ENCODE data around the gene TMEM41B.
A peak's percentile ranks its signal among the peaks of the same experiment; 100 is the strongest.
"Not testable (repeated sequence)": the region's sequence is repeated elsewhere in the genome, so short reads cannot be mapped to it uniquely, and the experiment has no call there.

The TMEM41B gene

DNA sequence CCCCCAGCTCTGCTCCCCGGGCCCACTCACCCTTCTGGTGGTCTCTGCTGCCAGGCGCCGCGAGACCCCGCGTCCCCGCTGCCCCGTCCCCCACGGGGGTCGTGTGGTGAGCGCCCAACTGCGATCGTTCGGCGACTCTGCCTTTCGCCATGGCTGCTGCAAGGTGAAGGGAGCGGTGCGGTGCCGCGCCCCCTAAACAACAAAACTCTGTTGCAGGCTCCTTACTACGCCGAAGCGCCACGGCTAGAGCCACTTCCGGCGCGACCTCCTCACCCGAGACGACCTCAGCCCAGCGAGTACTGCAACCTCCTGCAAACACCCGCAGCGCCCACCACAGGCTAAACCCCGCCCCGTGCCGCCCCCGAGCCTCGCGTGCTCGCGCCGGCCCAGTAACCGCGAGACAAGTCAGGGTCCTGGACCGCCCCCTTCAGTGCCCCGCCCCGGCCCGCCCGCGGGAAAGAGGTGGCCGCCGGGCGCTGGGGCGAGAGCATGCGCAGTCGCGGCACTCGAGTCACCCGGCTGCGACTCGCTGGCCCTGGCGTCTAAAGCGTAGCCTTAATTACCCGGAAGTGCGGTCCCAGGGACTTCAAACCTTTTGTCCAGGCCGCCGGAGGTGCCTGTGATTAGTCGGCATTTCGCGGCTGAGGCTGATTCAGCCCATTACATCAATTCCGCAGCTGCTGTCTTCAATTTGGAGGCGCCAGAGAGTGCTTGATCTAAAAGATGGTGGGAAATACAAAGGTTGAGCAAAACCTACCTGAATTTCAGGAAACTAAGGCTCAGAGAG lies at the start of gene TMEM41B:
TMEM41B (minus strand) TSS at position 303 of the 787 bp plus-strand sequence; CDS start at position 151, 152 bp downstream.
- DNase-seq = peak; percentile 99

GRCh38 chr11:9362393-9362863 lies 48.0 kb upstream of the TMEM41B start:
- DNase-seq = peak; percentile 12

DNA sequence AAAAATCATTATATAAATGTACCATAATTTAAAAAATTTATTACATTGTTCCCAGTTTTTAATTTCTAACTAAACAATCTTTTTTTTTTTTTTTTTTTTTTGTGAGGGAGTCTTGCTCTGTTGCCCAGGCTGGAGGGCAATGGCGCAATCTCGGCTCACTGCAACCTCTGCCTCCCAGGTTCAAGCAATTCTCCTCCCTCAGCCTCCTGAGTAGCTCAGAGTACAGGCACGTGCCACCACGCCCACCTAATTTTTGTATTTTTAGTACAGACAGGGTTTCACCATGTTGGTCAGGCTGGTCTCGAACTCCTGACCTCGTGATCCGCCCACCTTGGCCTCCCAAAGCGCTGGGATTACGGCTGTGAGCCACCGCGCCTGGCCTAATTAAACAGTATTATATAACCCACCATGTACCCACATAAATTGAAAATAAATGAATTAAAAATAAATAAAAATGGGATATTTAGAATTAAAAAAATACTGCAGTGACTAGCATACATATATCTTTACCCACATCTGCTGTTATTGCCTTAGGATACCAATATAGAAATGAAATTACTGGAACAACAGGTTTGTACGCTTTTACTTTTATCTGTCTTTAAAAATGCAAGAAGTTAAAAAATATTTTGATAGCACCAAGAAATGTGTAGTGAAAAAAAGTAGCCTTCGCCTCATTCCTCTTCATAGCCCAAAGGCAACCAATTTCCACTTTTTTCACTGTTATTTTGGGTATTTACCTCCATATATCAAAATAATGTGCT lies 46.6 kb upstream of the TMEM41B start:
- DNase-seq = not testable (repeated sequence)

DNA sequence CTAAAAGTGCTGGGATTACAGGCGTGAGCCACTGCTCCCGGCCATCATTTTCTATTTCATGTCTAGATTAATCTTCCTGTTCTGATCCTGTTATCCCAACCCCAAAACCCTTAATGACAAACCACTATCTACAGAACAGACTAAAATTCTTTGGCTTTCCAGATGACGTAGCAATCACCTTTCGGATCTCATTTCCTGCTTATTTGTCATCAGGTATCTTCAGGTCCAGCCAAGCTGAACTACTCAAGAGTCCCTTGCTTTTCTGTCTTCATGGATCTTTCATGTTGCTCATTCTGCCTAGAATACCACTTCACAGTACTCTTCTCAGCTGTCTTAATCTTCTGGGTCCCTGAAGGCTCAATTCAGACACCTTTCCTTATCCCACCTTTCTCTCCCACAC lies 42.6 kb upstream of the TMEM41B start:
- DNase-seq = no peak

- no peak for DNase-seq
These were observed 37.0 kb upstream of the TMEM41B start for GRCh38 chr11:9351321-9351881.

GRCh38 chr11:9347779-9348178 lies 33.4 kb upstream of the TMEM41B start:
- not testable (repeated sequence) for DNase-seq

GRCh38 chr11:9347100-9347499 lies 32.7 kb upstream of the TMEM41B start:
- DNase-seq = peak; percentile 20

DNA sequence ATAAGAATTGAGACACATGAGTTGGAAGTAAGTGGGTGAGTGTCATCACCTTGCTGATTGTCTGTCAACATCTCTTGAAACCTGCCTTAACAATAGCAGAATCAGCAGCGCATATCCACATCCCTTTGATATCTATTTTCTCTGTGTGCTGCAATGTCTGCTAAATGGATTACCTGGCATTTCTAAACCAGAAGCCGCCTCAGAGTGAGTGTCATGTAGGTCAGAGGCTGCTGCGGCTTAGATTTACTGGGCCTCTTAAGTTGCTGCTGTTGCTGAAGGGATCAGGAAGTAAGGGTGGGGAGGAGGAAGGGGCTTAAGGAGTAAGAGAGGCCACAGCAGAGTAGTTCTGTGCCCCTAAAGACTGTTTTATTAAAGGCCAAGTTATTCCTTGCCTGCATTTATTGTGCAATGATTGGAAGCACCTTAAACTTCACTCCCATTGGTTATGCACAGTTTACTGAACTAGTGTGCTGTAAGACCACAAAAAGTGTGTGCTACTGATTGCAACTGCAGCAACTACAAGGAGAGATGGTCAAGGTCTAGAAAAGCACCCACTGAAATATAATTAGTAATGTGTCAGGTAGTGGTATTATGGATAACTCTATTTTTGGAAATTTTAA lies 29.8 kb upstream of the TMEM41B start:
- no peak for DNase-seq

GRCh38 chr11:9341638-9342178 lies 27.3 kb upstream of the TMEM41B start:
- DNase-seq = no peak

- DNase-seq = no peak
These were observed 18.3 kb upstream of the TMEM41B start for GRCh38 chr11:9332655-9333054.

GRCh38 chr11:9330387-9331384 lies 16.3 kb upstream of the TMEM41B start:
- DNase-seq = no peak

- DNase-seq = peak; percentile 8
These were observed 5.7 kb upstream of the TMEM41B start for GRCh38 chr11:9320047-9320446.

DNA sequence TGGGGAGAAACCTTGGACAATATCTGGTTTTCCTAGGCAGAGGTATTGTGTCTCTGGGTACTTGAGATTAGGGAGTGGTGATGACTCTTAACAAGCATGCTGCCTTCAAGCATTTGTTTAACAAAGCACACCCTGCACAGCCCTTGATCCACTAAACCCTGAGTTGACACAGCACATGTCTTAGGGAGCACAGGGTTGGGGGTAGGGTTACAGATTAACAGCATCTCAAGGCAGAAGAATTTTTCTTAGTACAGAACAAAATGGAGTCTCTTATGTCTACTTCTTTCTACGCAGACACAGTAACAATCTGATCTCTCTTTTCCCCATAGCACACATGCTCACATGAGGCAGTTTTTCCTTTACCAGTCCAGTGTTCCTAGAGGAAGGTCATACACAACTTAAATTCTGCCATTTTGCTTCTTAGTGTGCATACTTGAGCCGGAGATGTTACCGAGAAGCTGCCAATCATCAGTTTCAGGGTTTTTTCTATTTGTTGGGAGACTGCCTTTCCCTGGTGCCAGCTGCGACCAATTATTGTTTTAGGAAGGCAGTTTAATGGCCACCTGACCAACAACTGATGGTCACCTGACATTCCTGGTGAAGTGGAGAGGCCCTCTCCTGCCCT lies 5.1 kb upstream of the TMEM41B start:
- not testable (repeated sequence) for DNase-seq

DNA sequence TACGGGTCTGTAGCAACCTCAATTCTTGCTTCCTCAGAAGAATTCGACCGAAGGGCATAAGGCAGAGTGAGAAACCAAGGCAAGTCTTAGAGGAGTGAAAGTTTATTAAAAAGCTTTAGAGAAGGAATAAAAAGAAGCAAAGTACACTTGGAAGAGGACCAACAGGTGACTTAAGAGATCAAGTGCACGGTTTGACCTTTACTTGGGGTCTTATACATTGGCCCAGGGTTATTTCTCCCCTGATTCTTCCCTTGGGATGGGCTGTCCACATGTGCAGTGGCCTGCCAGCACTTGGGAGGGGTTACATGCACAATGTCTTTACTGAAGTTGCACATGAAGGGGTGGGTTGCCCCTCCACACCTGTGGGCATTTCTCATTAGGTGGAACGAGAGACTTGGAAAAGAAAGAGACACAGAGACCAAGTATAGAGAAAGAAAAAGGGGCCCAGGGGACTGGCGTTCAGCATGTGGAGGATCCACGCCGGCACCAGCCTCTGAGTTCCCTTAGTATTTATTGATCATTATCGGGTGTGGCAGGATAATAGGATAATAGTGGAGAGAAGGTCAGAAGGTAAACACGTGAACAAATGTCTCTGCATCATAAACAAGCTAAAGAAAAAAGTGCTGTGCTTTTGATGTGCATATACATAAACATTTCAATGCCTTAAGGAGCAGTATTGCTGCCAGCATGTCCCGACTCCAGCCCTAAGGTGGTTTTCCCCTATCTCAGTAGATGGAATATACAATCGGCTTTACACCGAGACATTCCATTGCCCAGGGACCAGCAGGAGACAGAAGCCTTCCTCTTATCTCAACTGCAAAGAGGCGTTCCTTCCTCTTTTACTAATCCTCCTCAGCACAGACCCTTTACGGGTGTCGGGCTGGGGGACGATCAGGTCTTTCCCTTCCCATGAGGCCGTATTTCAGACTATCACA lies 4.3 kb upstream of the TMEM41B start:
- DNase-seq = not testable (repeated sequence)

GRCh38 chr11:9316334-9316733 lies 1.9 kb upstream of the TMEM41B start:
- no peak for DNase-seq

DNA sequence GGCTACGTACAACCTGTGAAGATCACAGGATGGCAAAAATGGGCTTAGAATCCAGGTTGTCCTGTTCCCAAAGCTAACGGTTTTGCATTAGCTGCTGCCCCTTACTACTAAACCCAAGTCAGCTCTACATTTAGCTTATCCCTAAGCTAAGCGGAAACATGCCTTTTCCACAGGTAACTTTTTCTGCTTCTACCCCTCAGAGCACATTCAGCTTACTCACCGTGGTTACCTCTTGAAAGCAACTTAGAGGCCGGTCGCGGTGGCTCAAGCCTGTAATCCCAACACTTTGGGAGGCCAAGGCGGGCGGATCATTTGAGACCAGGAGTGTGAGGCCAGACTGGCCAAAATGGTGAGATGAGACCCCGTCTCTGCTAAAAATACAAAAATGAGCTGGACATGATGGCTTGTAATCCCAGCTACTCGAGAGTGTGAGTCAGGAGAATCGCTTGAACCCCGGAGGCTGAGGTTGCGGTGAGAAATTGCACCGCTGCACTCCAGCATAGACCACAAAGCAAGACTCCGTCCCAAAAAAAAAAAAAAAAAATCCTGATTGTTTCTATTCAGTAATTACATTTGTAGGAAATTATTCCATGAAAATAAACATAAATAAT lies 790 bp upstream of the TMEM41B start:
- no peak for DNase-seq

GRCh38 chr11:9313648-9314290 lies 624 bp downstream of the TMEM41B start:
- peak; percentile 1 for DNase-seq

DNA sequence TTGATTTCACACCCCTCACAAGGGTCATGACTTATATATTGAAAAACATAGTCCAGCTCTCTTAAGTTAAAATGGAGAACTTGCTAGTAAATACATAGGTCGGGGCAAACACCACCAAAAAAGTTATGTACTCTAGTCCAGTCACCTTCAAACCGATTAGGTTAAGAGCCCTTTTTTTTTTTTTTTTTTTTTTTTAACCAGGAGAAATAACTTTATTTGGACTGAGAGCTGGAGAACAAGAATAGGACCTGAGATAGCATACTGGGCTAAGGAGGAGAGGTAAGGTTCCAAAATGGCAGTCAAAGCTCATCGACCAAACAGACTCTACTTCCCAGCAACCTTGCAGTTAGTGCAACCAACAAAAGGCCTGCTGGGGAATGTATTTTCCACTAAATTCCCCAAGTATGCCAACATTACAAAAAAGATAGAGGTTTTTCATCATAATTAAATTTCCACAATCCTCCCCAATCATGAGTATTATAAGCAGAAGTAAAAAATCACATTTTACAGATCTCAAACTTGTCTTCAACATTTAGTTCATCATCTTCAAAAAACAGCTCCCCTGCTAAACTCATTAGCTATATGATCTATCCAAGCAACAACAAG lies 3.8 kb downstream of the TMEM41B start:
- no peak for DNase-seq
